Measurements from ENCODE around the gene TTC24. TPM values are rescaled to one million over a fixed set of nuclear protein-coding genes. Genes with fewer than 3 reads are reported as not detected.

TTC24 gene
- total and polyA plus RNA-seq, 5 donors = not detected

GRCh38 chr1:156612666-156613065 is 33.1 kb downstream of the TTC24 start:
- Histone ChIP-seq H3K9me3 (ENCODE audit: control insufficient read depth, low read length) (no peaks in the 10 kb centered on the region), H3K27ac (ENCODE audit: low read length) (no peak overlapping the region), H3K4me3 (ENCODE audit: low read length) (no peak overlapping the region), H3K4me1 (ENCODE audit: control insufficient read depth, insufficient read depth, low read length) (peaks cover 6% of the 10 kb centered on the region), H3K27me3 (ENCODE audit: control insufficient read depth, insufficient read depth) (no peaks in the 10 kb centered on the region)
- DNase-seq (no peak), ATAC-seq (no peak)
- WGBS = 54% methylated on average over 3 of the region's 3 CpGs
- intact Hi-C loops (cut with DNase I) = loop anchor here in 2 of 4 donors (5.0 to 10.0 kb wide), 2 partner anchors 160 to 228 kb away; no protein-coding TSS in a partner anchor

- DNase-seq (no peak), ATAC-seq (peak; percentile 18 to 21)
- intact Hi-C loops (cut with DNase I) = loop anchor here in 1 of 4 donors (10.0 kb wide), 1 partner anchor 231 kb away; no protein-coding TSS in a partner anchor
- Histone ChIP-seq H3K27ac (ENCODE audit: low read length) (peak overlapping the region; percentile 94), H3K9me3 (ENCODE audit: control insufficient read depth, low read length) (no peaks in the 10 kb centered on the region), H3K4me3 (ENCODE audit: low read length) (no peak overlapping the region), H3K27me3 (ENCODE audit: control insufficient read depth, insufficient read depth) (no peaks in the 10 kb centered on the region), H3K4me1 (ENCODE audit: control insufficient read depth, insufficient read depth, low read length) (peaks cover 4% of the 10 kb centered on the region)
- WGBS = 7% methylated on average over 4 of the region's 4 CpGs
Measured at GRCh38 chr1:156615946-156616345, 36.4 kb downstream of the TTC24 start.

GRCh38 chr1:156616463-156616862 is 36.9 kb downstream of the TTC24 start:
- Histone ChIP-seq H3K27me3 (ENCODE audit: control insufficient read depth, insufficient read depth) (no peaks in the 10 kb centered on the region), H3K27ac (ENCODE audit: low read length) (peak overlapping the region; percentile 28), H3K4me3 (ENCODE audit: low read length) (no peak overlapping the region), H3K9me3 (ENCODE audit: control insufficient read depth, low read length) (no peaks in the 10 kb centered on the region), H3K4me1 (ENCODE audit: control insufficient read depth, insufficient read depth, low read length) (peaks cover 4% of the 10 kb centered on the region)
- DNase-seq (peak; percentile 22 to 59 (median 57)), ATAC-seq (peak; percentile 71 to 74)
- 3% methylated on average over 5 of the region's 5 CpGs for WGBS
- intact Hi-C loops (cut with DNase I) = loop anchor here in 1 of 4 donors (10.0 kb wide), 1 partner anchor 232 kb away; no protein-coding TSS in a partner anchor

GRCh38 chr1:156618853-156619581 is 39.5 kb downstream of the TTC24 start, which contains the start of gene HAPLN2:
HAPLN2 (plus strand) TSS chr1:156619415; CDS start chr1:156623491, 4,076 bp downstream.
- no peak for DNase-seq
- 12% methylated on average over 7 of the region's 7 CpGs for WGBS
- Histone ChIP-seq H3K4me1 (ENCODE audit: control insufficient read depth, insufficient read depth, low read length) (peaks cover 4% of the 10 kb centered on the region), H3K27me3 (ENCODE audit: control insufficient read depth, insufficient read depth) (no peaks in the 10 kb centered on the region), H3K27ac (ENCODE audit: low read length) (no peak within 1 kb of the TSS), H3K9me3 (ENCODE audit: control insufficient read depth, low read length) (no peaks in the 10 kb centered on the region), H3K4me3 (ENCODE audit: low read length) (no peak within 1 kb of the TSS)
- intact Hi-C loops (cut with DNase I) = loop anchor here in 1 of 4 donors (10.0 kb wide), 1 partner anchor 234 kb away; no protein-coding TSS in a partner anchor
- ATAC-seq = no peak

- WGBS = 35% methylated on average over 6 of the region's 6 CpGs
- Histone ChIP-seq H3K27me3 (ENCODE audit: control insufficient read depth, insufficient read depth) (no peaks in the 10 kb centered on the region), H3K9me3 (ENCODE audit: control insufficient read depth, low read length) (no peaks in the 10 kb centered on the region), H3K27ac (ENCODE audit: low read length) (no peak overlapping the region), H3K4me3 (ENCODE audit: low read length) (no peak overlapping the region), H3K4me1 (ENCODE audit: control insufficient read depth, insufficient read depth, low read length) (peaks cover 4% of the 10 kb centered on the region)
- intact Hi-C loops (cut with DNase I) = loop anchor here in 1 of 4 donors (10.0 kb wide), 1 partner anchor 235 kb away; no protein-coding TSS in a partner anchor
- DNase-seq = no peak
- ATAC-seq = no peak
Measured at GRCh38 chr1:156619582-156619955, 40.0 kb downstream of the TTC24 start.

GRCh38 chr1:156622581-156623297 is 43.2 kb downstream of the TTC24 start:
- no peaks in the 10 kb centered on the region for H3K27me3 ChIP-seq (ENCODE audit: control insufficient read depth, insufficient read depth)
- H3K4me1 ChIP-seq (ENCODE audit: control insufficient read depth, insufficient read depth, low read length) = no peaks in the 10 kb centered on the region
- ATAC-seq (no peak), DNase-seq (no peak)
- intact Hi-C loops (cut with DNase I) = loop anchor here in 1 of 4 donors (5.0 kb wide), 1 partner anchor 35 kb away; no protein-coding TSS in a partner anchor
- whole genome bisulfite sequencing = 86% methylated on average over 6 of the region's 6 CpGs
- no peaks in the 10 kb centered on the region for H3K9me3 ChIP-seq (ENCODE audit: control insufficient read depth, low read length)
- no peak overlapping the region for H3K4me3 ChIP-seq (ENCODE audit: low read length)
- H3K27ac ChIP-seq (ENCODE audit: low read length) = no peak overlapping the region

GRCh38 chr1:156623946-156624813 is 44.7 kb downstream of the TTC24 start:
- no peaks in the 10 kb centered on the region for H3K27me3 ChIP-seq (ENCODE audit: control insufficient read depth, insufficient read depth)
- WGBS = 1% methylated on average over 87 of the region's 87 CpGs
- peak overlapping the region; percentile 43 for H3K4me3 ChIP-seq (ENCODE audit: low read length)

GRCh38 chr1:156624814-156625435 is 45.4 kb downstream of the TTC24 start:
- peak overlapping the region; percentile 43 for H3K4me3 ChIP-seq (ENCODE audit: low read length)
- DNase-seq (no peak), ATAC-seq (peak; percentile 28 to 32)
- WGBS = 1% methylated on average over 55 of the region's 55 CpGs
- intact Hi-C loops (cut with DNase I) = loop anchor here in 2 of 4 donors (2.0 to 5.0 kb wide), 2 partner anchors 32 kb away; no protein-coding TSS in a partner anchor
- no peaks in the 10 kb centered on the region for H3K9me3 ChIP-seq (ENCODE audit: control insufficient read depth, low read length)
- no peaks in the 10 kb centered on the region for H3K27me3 ChIP-seq (ENCODE audit: control insufficient read depth, insufficient read depth)
- H3K27ac ChIP-seq (ENCODE audit: low read length) = no peak overlapping the region
- H3K4me1 ChIP-seq (ENCODE audit: control insufficient read depth, insufficient read depth, low read length) = no peaks in the 10 kb centered on the region

More at GRCh38 chr1:156623946-156624813, 44.7 kb downstream of the TTC24 start:
- Histone ChIP-seq H3K27ac (ENCODE audit: low read length) (no peak overlapping the region), H3K4me1 (ENCODE audit: control insufficient read depth, insufficient read depth, low read length) (no peaks in the 10 kb centered on the region), H3K9me3 (ENCODE audit: control insufficient read depth, low read length) (no peaks in the 10 kb centered on the region)
- ATAC-seq = peak; percentile 69 to 73
- DNase-seq = peak; percentile 60 to 80 (median 79)
- intact Hi-C loops (cut with DNase I) = loop anchor here in 2 of 4 donors (2.0 to 5.0 kb wide), 2 partner anchors 33 kb away; no protein-coding TSS in a partner anchor

GRCh38 chr1:156625436-156626078 is 46.0 kb downstream of the TTC24 start:
- Histone ChIP-seq H3K4me1 (ENCODE audit: control insufficient read depth, insufficient read depth, low read length) (no peaks in the 10 kb centered on the region), H3K4me3 (ENCODE audit: low read length) (peak overlapping the region; percentile 30), H3K27me3 (ENCODE audit: control insufficient read depth, insufficient read depth) (no peaks in the 10 kb centered on the region), H3K9me3 (ENCODE audit: control insufficient read depth, low read length) (no peaks in the 10 kb centered on the region), H3K27ac (ENCODE audit: low read length) (no peak overlapping the region)
- peak; percentile 48 to 59 for ATAC-seq
- DNase-seq = peak; percentile 53 to 84 (median 81)
- under 1% methylated on average over 45 of the region's 45 CpGs for WGBS
- intact Hi-C loops (cut with DNase I) = loop anchor here in 2 of 4 donors (2.0 kb wide), 1 partner anchor 31 kb away; no protein-coding TSS in a partner anchor

All from right cardiac atrium (tissue), 5 donors.